GM21367 (cell line): ENCODE results near the gene ELMO1.

Experiments
- ATAC-seq: cut with Tn5 transposase; IDR thresholded peaks from one replicate; pipeline ENCODE4 v1.9.1; 2021; ENCODE audit not compliant: unreplicated experiment

The ELMO1 gene

GRCh38 chr7:37320140-37320847 lies 128.4 kb downstream of the ELMO1 start:
- no peak for ATAC-seq

GRCh38 chr7:37318541-37318940 lies 130.1 kb downstream of the ELMO1 start:
- ATAC-seq, result no peak

- no peak for ATAC-seq
Measured at GRCh38 chr7:37315772-37316715, 132.6 kb downstream of the ELMO1 start.

GRCh38 chr7:37312608-37313007 lies 136.1 kb downstream of the ELMO1 start:
- no peak for ATAC-seq

- no peak for ATAC-seq
Measured at GRCh38 chr7:37311355-37311754, 137.3 kb downstream of the ELMO1 start.

- no peak for ATAC-seq
Measured at GRCh38 chr7:37310327-37311080, 138.2 kb downstream of the ELMO1 start.

GRCh38 chr7:37309493-37309892 lies 139.2 kb downstream of the ELMO1 start:
- no peak for ATAC-seq

- no peak for ATAC-seq
Measured at GRCh38 chr7:37304921-37305320, 143.7 kb downstream of the ELMO1 start.

- ATAC-seq, result no peak
Measured at GRCh38 chr7:37297546-37297945, 151.1 kb downstream of the ELMO1 start.

- ATAC-seq, result no peak
Measured at GRCh38 chr7:37295401-37295800, 153.3 kb downstream of the ELMO1 start.

GRCh38 chr7:37290731-37291130 lies 157.9 kb downstream of the ELMO1 start:
- ATAC-seq, result no peak

- ATAC-seq, result no peak
Measured at GRCh38 chr7:37289781-37290180, 158.9 kb downstream of the ELMO1 start.

GRCh38 chr7:37289367-37289766 lies 159.3 kb downstream of the ELMO1 start:
- ATAC-seq, result no peak

- peak; percentile 44 for ATAC-seq
Measured at GRCh38 chr7:37287131-37287855, 161.4 kb downstream of the ELMO1 start.

GRCh38 chr7:37286454-37286832 lies 162.2 kb downstream of the ELMO1 start:
- ATAC-seq, result no peak

GRCh38 chr7:37285706-37286453 lies 162.8 kb downstream of the ELMO1 start:
- no peak for ATAC-seq

- no peak for ATAC-seq
Measured at GRCh38 chr7:37284805-37285231, 163.8 kb downstream of the ELMO1 start.

GRCh38 chr7:37284285-37284684 lies 164.4 kb downstream of the ELMO1 start:
- no peak for ATAC-seq

- ATAC-seq, result no peak
Measured at GRCh38 chr7:37283716-37284115, 164.9 kb downstream of the ELMO1 start.

GRCh38 chr7:37282927-37283326 lies 165.7 kb downstream of the ELMO1 start:
- no peak for ATAC-seq
